Mesenchymal stem cell (in vitro differentiated cells and primary cell): ENCODE results near the gene TM4SF5.

ENCODE experiments used
- DNase-seq: peaks from one replicate; pipeline ENCODE4 v3.0.0-alpha.2; 2013
- H2AFZ ChIP-seq: one replicate; pipeline ENCODE4 v1.6.1; 2013; ENCODE audit warnings: low read depth, mild to moderate bottlenecking, control low read depth, inconsistent platforms, low read length, moderate library complexity
- H2AK5ac ChIP-seq: 2 replicates; pipeline ENCODE4 v1.6.1; 2013; ENCODE audit warnings: low read length, moderate library complexity, mild to moderate bottlenecking, inconsistent platforms; ENCODE audit not compliant: severe bottlenecking
- H2BK120ac ChIP-seq: one replicate; pipeline ENCODE4 v1.6.1; 2013; ENCODE audit warnings: low read depth, mild to moderate bottlenecking, inconsistent platforms, low read length, moderate library complexity
- H2BK12ac ChIP-seq, 2 experiments: one replicate each; pipeline ENCODE4 v1.6.1; 2013; ENCODE audit warnings: inconsistent platforms in 2 of 2, low read length in 2 of 2, mild to moderate bottlenecking in 2 of 2, moderate library complexity in 2 of 2, control low read depth in 1 of 2
- H2BK15ac ChIP-seq: one replicate; pipeline ENCODE4 v1.6.1; 2013; ENCODE audit warnings: mild to moderate bottlenecking, low read depth, inconsistent platforms; ENCODE audit not compliant: poor library complexity, severe bottlenecking
- H2BK5ac ChIP-seq: 2 replicates; pipeline ENCODE4 v1.6.1; 2013; ENCODE audit warnings: low read depth, mild to moderate bottlenecking, low read length, control low read depth, inconsistent platforms; ENCODE audit not compliant: poor library complexity, severe bottlenecking
- H3K14ac ChIP-seq, 2 experiments: one replicate each; pipeline ENCODE4 v1.6.1; 2013; ENCODE audit warnings: inconsistent platforms in 2 of 2, low read length in 2 of 2, control low read depth in 1 of 2, mild to moderate bottlenecking in 1 of 2, moderate library complexity in 1 of 2
- H3K18ac ChIP-seq, 2 experiments: one replicate each; pipeline ENCODE4 v1.6.1; 2013; ENCODE audit warnings: inconsistent platforms in 2 of 2, low read length in 2 of 2, control low read depth in 1 of 2, low read depth in 1 of 2, mild to moderate bottlenecking in 1 of 2
- H3K23ac ChIP-seq, 2 experiments: one replicate each; pipeline ENCODE4 v1.6.1; 2013; ENCODE audit warnings: inconsistent platforms in 2 of 2, low read length in 2 of 2, mild to moderate bottlenecking in 2 of 2, moderate library complexity in 2 of 2, control low read depth in 1 of 2
- H3K27ac ChIP-seq: 2 replicates; pipeline ENCODE4 v1.5.1; 2013; ENCODE audit warnings: mild to moderate bottlenecking, moderate library complexity, low read length, control low read depth, inconsistent platforms; ENCODE audit not compliant: poor library complexity, severe bottlenecking
- H3K27me3 ChIP-seq, 2 experiments: 2 replicates each; pipeline versions ENCODE4 v1.6.1 to v1.7.0; 2013; ENCODE audit warnings: low read length in 2 of 2, mild to moderate bottlenecking in 2 of 2, moderate library complexity in 2 of 2, control low read depth in 1 of 2, inconsistent platforms in 1 of 2; ENCODE audit not compliant: control insufficient read depth in 1 of 2, insufficient read depth in 1 of 2
- H3K36me3 ChIP-seq, 2 experiments: 2 replicates each; pipeline versions ENCODE4 v1.6.1 to v1.7.0; 2013; ENCODE audit warnings: low read length in 2 of 2, control low read depth in 1 of 2, inconsistent platforms in 1 of 2, low read depth in 1 of 2, mild to moderate bottlenecking in 1 of 2; ENCODE audit not compliant: insufficient read depth in 2 of 2, control insufficient read depth in 1 of 2
- H3K4ac ChIP-seq, 2 experiments: one replicate each; pipeline ENCODE4 v1.6.1; 2013; ENCODE audit warnings: inconsistent platforms in 2 of 2, low read length in 2 of 2, mild to moderate bottlenecking in 2 of 2, moderate library complexity in 2 of 2, control low read depth in 1 of 2, low read depth in 1 of 2
- H3K4me1 ChIP-seq: 2 replicates; pipeline ENCODE4 v1.6.1; 2013; ENCODE audit warnings: low read depth, low read length, control low read depth; ENCODE audit not compliant: control insufficient read depth, insufficient read depth
- H3K4me2 ChIP-seq: 2 replicates; pipeline ENCODE4 v1.6.1; 2013; ENCODE audit warnings: low read length, mild to moderate bottlenecking, inconsistent platforms; ENCODE audit not compliant: poor library complexity, severe bottlenecking
- H3K4me3 ChIP-seq, 2 experiments: 2 replicates each; pipeline versions ENCODE4 v1.5.1 to v1.7.0; 2013; ENCODE audit warnings: low read length in 2 of 2, mild to moderate bottlenecking in 2 of 2, control low read depth in 1 of 2, low read depth in 1 of 2; ENCODE audit not compliant: insufficient read depth in 1 of 2
- H3K79me1 ChIP-seq: replicated peaks from 2 replicates; pipeline ENCODE4 v1.6.1; 2013; ENCODE audit warnings: mild to moderate bottlenecking, control low read depth, low read length, inconsistent platforms; ENCODE audit not compliant: poor library complexity, severe bottlenecking
- H3K9ac ChIP-seq: 2 replicates; pipeline ENCODE4 v1.7.0; 2013; ENCODE audit warnings: mild to moderate bottlenecking, low read length, moderate library complexity
- H3K9me3 ChIP-seq: 2 replicates; pipeline ENCODE4 v1.7.0; 2013; ENCODE audit warnings: mild to moderate bottlenecking, low read length; ENCODE audit not compliant: control insufficient read depth
- H4K8ac ChIP-seq: one replicate; pipeline ENCODE4 v1.6.1; 2013; ENCODE audit warnings: inconsistent platforms, mild to moderate bottlenecking, low read length, moderate library complexity
- H4K91ac ChIP-seq: one replicate; pipeline ENCODE4 v1.6.1; 2013; ENCODE audit warnings: mild to moderate bottlenecking, low read length, inconsistent platforms
- WGBS: methylation state at CpG from one replicate; pipeline ENCODE4 v1.1.7; 2013; ENCODE audit warnings: mixed read lengths; 5-methylcytosine and 5-hydroxymethylcytosine counted together

Gene TM4SF5

DNA sequence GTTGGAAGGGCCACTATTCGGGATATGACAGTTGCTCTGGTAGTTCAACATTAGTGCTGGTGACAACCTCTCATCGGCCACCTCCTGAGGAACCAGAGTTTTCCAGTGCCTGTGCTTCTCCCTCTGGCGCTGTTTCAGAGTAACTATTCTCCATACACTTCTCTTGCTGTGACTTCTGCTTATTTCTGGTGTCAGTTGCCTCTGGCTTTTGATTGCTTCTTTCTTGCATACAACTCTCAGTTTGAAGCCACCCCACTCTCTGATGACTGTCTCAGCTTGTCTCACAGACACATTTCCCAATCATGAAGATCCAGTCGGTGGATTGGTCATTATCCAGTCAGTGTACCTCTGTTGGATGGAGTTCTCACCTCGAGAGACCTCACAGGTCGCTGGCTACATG is 3.4 kb upstream of the TM4SF5 start:
- no peak overlapping the region for H2BK120ac ChIP-seq
- H3K4me3 ChIP-seq, result no peak overlapping the region
- no peaks in the 10 kb centered on the region for H3K4me1 ChIP-seq
- no peak overlapping the region for H2AK5ac ChIP-seq
- no peak overlapping the region for H2BK5ac ChIP-seq
- no peak overlapping the region for H3K27ac ChIP-seq
- no peak overlapping the region for H4K91ac ChIP-seq
- H4K8ac ChIP-seq, result no peak overlapping the region
- no peak for DNase-seq
- H2BK12ac ChIP-seq, result no peak overlapping the region
- no peak overlapping the region for H3K18ac ChIP-seq
- no peak overlapping the region for H3K4me2 ChIP-seq
- H3K9me3 ChIP-seq, result no peaks in the 10 kb centered on the region
- no peak overlapping the region for H2AFZ ChIP-seq
- no peak overlapping the region for H3K9ac ChIP-seq
- H3K79me1 ChIP-seq, result no peaks in the 10 kb centered on the region
- peaks cover 23 to 33% of the 10 kb centered on the region in 2 experiments for H3K27me3 ChIP-seq
- no peak overlapping the region for H3K23ac ChIP-seq
- H3K36me3 ChIP-seq, result no peaks in the 10 kb centered on the region
- 86% methylated on average over 6 of the region's 6 CpGs for WGBS
- H2BK15ac ChIP-seq, result no peak overlapping the region
- no peak overlapping the region for H3K4ac ChIP-seq
- no peak overlapping the region for H3K14ac ChIP-seq

DNA sequence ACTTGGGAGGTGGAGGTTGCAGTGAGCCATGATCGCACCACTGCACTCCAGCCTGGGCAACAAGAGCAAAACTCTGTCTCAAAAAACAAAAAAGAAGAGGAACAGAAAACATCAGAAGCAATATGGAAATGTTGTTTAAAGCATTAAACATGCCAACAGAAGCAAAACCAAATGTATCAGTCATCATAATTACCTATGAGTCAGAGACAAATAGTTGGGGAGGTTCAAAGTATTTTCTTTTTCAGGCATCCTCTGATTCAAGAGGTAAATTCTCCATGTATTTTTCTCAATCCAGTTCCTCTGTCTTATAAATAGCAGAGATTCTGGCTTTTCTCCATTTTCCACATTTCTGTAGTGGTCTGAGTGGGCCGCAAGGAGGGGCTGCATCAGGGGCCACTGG is 2.1 kb upstream of the TM4SF5 start:
- no peak overlapping the region for H4K8ac ChIP-seq
- DNase-seq, result no peak
- H3K36me3 ChIP-seq, result no peaks in the 10 kb centered on the region
- H3K4me3 ChIP-seq, result no peak overlapping the region
- no peak overlapping the region for H2BK12ac ChIP-seq
- H2BK15ac ChIP-seq, result no peak overlapping the region
- 100% methylated on average over 1 of the region's 2 CpGs for WGBS
- peaks cover 29 to 36% of the 10 kb centered on the region in 2 experiments for H3K27me3 ChIP-seq
- H4K91ac ChIP-seq, result no peak overlapping the region
- no peak overlapping the region for H3K14ac ChIP-seq
- no peak overlapping the region for H3K23ac ChIP-seq
- H3K27ac ChIP-seq, result no peak overlapping the region
- no peak overlapping the region for H3K4me2 ChIP-seq
- no peak overlapping the region for H2AK5ac ChIP-seq
- H3K4ac ChIP-seq, result no peak overlapping the region
- H2BK120ac ChIP-seq, result no peak overlapping the region
- H3K9me3 ChIP-seq, result no peaks in the 10 kb centered on the region
- H3K18ac ChIP-seq, result no peak overlapping the region
- no peak overlapping the region for H2BK5ac ChIP-seq
- H3K4me1 ChIP-seq, result no peaks in the 10 kb centered on the region
- no peaks in the 10 kb centered on the region for H3K79me1 ChIP-seq
- H3K9ac ChIP-seq, result no peak overlapping the region
- no peak overlapping the region for H2AFZ ChIP-seq

DNA sequence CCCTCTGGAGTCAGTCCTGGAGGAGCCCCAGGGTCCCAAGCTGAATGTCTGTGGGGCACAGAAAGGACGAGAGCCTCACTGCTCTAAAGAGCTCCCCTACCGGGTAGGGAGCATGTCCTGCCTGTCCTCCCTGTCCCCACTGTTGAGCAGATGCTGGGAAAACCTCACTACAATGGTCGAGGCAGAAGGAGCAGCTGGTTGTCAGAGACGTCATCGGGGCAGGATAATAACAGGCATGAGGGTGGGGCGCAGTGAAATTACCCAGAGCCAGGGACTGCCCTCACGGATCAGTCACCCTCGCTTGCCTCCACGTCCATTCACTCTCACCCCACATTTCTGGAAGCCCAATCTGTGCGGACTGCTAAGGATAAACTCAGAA is 538 bp downstream of the TM4SF5 start:
- H3K27me3 ChIP-seq, result peaks cover 29 to 51% of the 10 kb centered on the region in 2 experiments
- no peaks in the 10 kb centered on the region for H3K79me1 ChIP-seq
- H2BK12ac ChIP-seq, result no peak overlapping the region
- no peak overlapping the region for H3K27ac ChIP-seq
- H3K9me3 ChIP-seq, result no peaks in the 10 kb centered on the region
- H4K8ac ChIP-seq, result no peak overlapping the region
- WGBS, result 82% methylated on average over 10 of the region's 10 CpGs
- H4K91ac ChIP-seq, result no peak overlapping the region
- no peak overlapping the region for H3K23ac ChIP-seq
- H2BK120ac ChIP-seq, result no peak overlapping the region
- no peak overlapping the region for H2AK5ac ChIP-seq
- no peak for DNase-seq
- no peak overlapping the region for H2BK15ac ChIP-seq
- H3K14ac ChIP-seq, result no peak overlapping the region
- H2AFZ ChIP-seq, result no peak overlapping the region
- H3K18ac ChIP-seq, result no peak overlapping the region
- no peak overlapping the region for H3K4ac ChIP-seq
- no peak overlapping the region for H3K4me2 ChIP-seq
- H3K4me3 ChIP-seq, result no peak overlapping the region
- no peaks in the 10 kb centered on the region for H3K4me1 ChIP-seq
- no peak overlapping the region for H2BK5ac ChIP-seq
- no peaks in the 10 kb centered on the region for H3K36me3 ChIP-seq
- no peak overlapping the region for H3K9ac ChIP-seq

DNA sequence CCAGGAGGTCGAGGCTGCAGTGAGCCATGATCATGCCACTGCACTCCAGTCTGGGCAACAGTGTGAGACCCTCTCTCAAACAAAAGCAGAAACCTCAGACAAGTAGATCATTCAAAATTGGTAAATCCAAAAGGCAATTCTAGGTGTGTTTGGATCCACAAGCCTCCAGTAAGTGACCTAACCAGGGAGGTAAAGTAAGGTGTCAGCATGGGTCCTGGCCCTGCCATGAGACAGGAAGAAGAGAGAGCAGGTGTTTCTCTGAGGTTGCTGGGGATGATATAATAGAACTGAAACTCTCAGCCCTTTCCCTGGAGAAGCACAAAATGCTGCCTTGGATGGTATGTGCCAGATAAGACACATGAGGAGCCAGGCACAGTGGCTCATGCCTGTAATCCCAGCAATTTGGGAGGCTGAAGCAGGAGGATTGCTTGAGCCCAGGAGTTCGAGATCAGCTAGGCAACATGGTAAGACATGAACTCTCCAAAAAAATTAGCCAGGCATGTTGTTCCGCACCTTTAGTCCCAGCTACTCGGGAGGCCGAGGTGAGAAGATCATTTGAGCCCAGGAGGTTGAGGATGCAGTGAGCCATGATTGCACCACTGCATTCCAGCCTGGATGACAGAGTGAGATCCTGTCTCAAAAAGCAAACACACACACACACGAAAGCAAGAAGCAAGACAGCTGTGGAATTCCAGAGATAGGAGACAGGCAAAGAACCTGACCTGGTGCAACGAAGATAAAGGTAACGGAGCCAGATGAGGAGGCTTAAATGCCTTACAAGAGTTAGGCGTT is 6.5 kb downstream of the TM4SF5 start:
- H3K27me3 ChIP-seq, result peaks cover 29 to 69% of the 10 kb centered on the region in 2 experiments
- no peak overlapping the region for H4K8ac ChIP-seq
- no peak overlapping the region for H3K18ac ChIP-seq
- no peak overlapping the region for H2AFZ ChIP-seq
- no peak overlapping the region for H3K27ac ChIP-seq
- H3K9ac ChIP-seq, result no peak overlapping the region
- 80% methylated on average over 9 of the region's 9 CpGs for whole genome bisulfite sequencing
- no peaks in the 10 kb centered on the region for H3K36me3 ChIP-seq
- H2AK5ac ChIP-seq, result no peak overlapping the region
- no peak overlapping the region for H3K4ac ChIP-seq
- H3K4me1 ChIP-seq, result no peaks in the 10 kb centered on the region
- no peak overlapping the region for H3K4me3 ChIP-seq
- no peak overlapping the region for H2BK120ac ChIP-seq
- no peak overlapping the region for H3K14ac ChIP-seq
- H2BK15ac ChIP-seq, result no peak overlapping the region
- H3K79me1 ChIP-seq, result no peaks in the 10 kb centered on the region
- H3K9me3 ChIP-seq, result no peaks in the 10 kb centered on the region
- H3K23ac ChIP-seq, result no peak overlapping the region
- no peak overlapping the region for H3K4me2 ChIP-seq
- H4K91ac ChIP-seq, result no peak overlapping the region
- H2BK12ac ChIP-seq, result no peak overlapping the region
- H2BK5ac ChIP-seq, result no peak overlapping the region
- DNase-seq, result no peak
